ENCODE data around the gene PLPP1.

PLPP1 gene

GRCh38 chr5:55393501-55394175 lies 141.1 kb downstream of the PLPP1 start:
- DNase-seq = no peak

- DNase-seq = no peak
Observed at GRCh38 chr5:55392669-55393068, 142.1 kb downstream of the PLPP1 start.

- DNase-seq = no peak
Observed at GRCh38 chr5:55391707-55392106, 143.1 kb downstream of the PLPP1 start.

GRCh38 chr5:55387865-55388264 lies 146.9 kb downstream of the PLPP1 start:
- no peak for DNase-seq

- no peak for DNase-seq
Observed at GRCh38 chr5:55386356-55386755, 148.4 kb downstream of the PLPP1 start.

GRCh38 chr5:55385846-55386245 lies 148.9 kb downstream of the PLPP1 start:
- DNase-seq = no peak

GRCh38 chr5:55385227-55385626 lies 149.5 kb downstream of the PLPP1 start:
- DNase-seq = no peak

- DNase-seq = no peak
Observed at GRCh38 chr5:55384072-55384471, 150.7 kb downstream of the PLPP1 start.

GRCh38 chr5:55383254-55383653 lies 151.5 kb downstream of the PLPP1 start:
- no peak for DNase-seq

GRCh38 chr5:55377810-55378209 lies 157.0 kb downstream of the PLPP1 start:
- no peak for DNase-seq

All from NCI-H446 (cell line).